ENCODE results near the gene ARHGAP25.

The ARHGAP25 gene

GRCh38 chr2:68805025-68805424, 70.4 kb downstream of the ARHGAP25 start:
- Histone ChIP-seq H3K4me3 (ENCODE audit: low read depth, low read length) (no peak overlapping the region), H3K27ac (no peak overlapping the region), H2AFZ (no peak overlapping the region), H3K79me2 (no peaks in the 10 kb centered on the region), H3K9ac (no peak overlapping the region), H3K4me2 (ENCODE audit: low read length) (no peak overlapping the region), H3K4me1 (no peaks in the 10 kb centered on the region), H3K36me3 (ENCODE audit: control insufficient read depth, insufficient read depth, low read length) (no peaks in the 10 kb centered on the region), H3K9me3 (ENCODE audit: control insufficient read depth, low read length) (no peaks in the 10 kb centered on the region), H3K27me3 (ENCODE audit: control insufficient read depth, insufficient read depth, low read length) (no peaks in the 10 kb centered on the region)
- TF ChIP-seq CTCF (IDR thresholded peaks at IDR 0.05): no peak

DNA sequence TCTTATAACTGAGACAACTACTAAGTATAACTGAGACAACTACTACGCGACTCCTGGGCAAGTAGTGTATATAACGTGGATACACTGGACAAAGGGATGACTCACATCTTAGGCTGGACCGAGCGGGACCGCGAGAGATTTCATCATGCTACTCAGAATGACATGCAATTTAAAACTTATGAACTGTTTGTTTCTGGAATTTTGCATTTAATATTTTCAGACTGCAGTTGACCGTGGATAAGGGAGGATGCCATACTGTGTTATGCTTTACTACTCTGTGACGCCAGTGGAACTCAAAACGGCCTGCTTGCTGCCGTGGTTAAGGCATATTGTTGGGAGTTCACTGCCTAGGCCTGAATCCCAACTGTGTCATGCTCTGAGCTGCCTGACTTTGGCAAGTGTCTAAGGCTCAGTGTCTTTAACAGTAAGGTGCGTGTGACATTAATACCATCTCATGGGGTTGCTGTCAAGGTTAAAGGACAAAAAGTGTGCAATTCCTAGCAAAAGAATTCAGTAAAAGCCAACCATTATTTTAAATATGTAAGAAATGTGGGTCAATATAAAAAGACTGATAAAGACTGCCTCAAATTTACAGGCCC, 72.0 kb downstream of the ARHGAP25 start:
- H3K79me2 ChIP-seq: no peaks in the 10 kb centered on the region
- no peaks in the 10 kb centered on the region for H3K36me3 ChIP-seq (ENCODE audit: control insufficient read depth, insufficient read depth, low read length)
- H3K4me2 ChIP-seq (ENCODE audit: low read length): no peak overlapping the region
- no peak overlapping the region for H3K4me3 ChIP-seq (ENCODE audit: low read depth, low read length)
- no peaks in the 10 kb centered on the region for H3K27me3 ChIP-seq (ENCODE audit: control insufficient read depth, insufficient read depth, low read length)
- no peaks in the 10 kb centered on the region for H3K9me3 ChIP-seq (ENCODE audit: control insufficient read depth, low read length)
- H3K4me1 ChIP-seq: no peaks in the 10 kb centered on the region
- TF ChIP-seq CTCF (IDR thresholded peaks at IDR 0.05): no peak
- H3K27ac ChIP-seq: no peak overlapping the region
- H3K9ac ChIP-seq: no peak overlapping the region
- no peak overlapping the region for H2AFZ ChIP-seq

DNA sequence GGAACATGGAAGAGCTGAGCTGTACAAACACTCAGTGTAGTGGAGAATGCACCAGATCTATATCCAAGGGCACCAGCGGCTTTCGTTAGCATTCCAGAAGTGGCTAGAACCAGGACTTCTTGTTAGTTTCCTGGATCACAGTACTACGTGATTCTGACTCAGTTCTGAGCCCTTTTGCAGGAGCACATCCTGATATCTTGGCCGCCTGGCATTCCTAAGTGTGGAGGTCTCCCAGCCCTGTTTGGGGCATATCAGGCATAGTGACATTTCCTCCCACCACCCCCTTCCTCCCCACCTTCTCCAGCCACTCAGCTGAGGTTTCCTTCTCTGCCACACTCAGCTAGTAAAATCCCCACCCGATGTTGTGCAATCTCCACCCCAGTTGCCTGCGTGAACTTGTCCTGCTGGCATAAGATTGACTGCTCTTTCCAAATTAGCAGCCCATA, 73.2 kb downstream of the ARHGAP25 start:
- Histone ChIP-seq H3K27me3 (ENCODE audit: control insufficient read depth, insufficient read depth, low read length) (no peaks in the 10 kb centered on the region), H3K9ac (no peak overlapping the region), H3K27ac (no peak overlapping the region), H2AFZ (no peak overlapping the region), H3K79me2 (no peaks in the 10 kb centered on the region), H3K4me1 (no peaks in the 10 kb centered on the region), H3K4me2 (ENCODE audit: low read length) (no peak overlapping the region), H3K4me3 (ENCODE audit: low read depth, low read length) (no peak overlapping the region), H3K9me3 (ENCODE audit: control insufficient read depth, low read length) (no peaks in the 10 kb centered on the region), H3K36me3 (ENCODE audit: control insufficient read depth, insufficient read depth, low read length) (no peaks in the 10 kb centered on the region)
- no peak for TF ChIP-seq CTCF (IDR thresholded peaks at IDR 0.05)

GRCh38 chr2:68809324-68810240, 75.0 kb downstream of the ARHGAP25 start:
- H3K27ac ChIP-seq: no peak overlapping the region

More at GRCh38 chr2:68809324-68810240, 75.0 kb downstream of the ARHGAP25 start:
- no peaks in the 10 kb centered on the region for H3K9me3 ChIP-seq (ENCODE audit: control insufficient read depth, low read length)
- no peak overlapping the region for H3K9ac ChIP-seq
- H3K36me3 ChIP-seq (ENCODE audit: control insufficient read depth, insufficient read depth, low read length): no peaks in the 10 kb centered on the region
- no peak overlapping the region for H2AFZ ChIP-seq
- H3K4me2 ChIP-seq (ENCODE audit: low read length): no peak overlapping the region
- no peaks in the 10 kb centered on the region for H3K4me1 ChIP-seq
- no peak for TF ChIP-seq CTCF (IDR thresholded peaks at IDR 0.05)
- no peaks in the 10 kb centered on the region for H3K79me2 ChIP-seq
- H3K27me3 ChIP-seq (ENCODE audit: control insufficient read depth, insufficient read depth, low read length): no peaks in the 10 kb centered on the region
- no peak overlapping the region for H3K4me3 ChIP-seq (ENCODE audit: low read depth, low read length)
